Breast epithelium (tissue), 3 donors: ENCODE measurements around the gene SLC7A5.
"Not testable (repeated sequence)": the region's sequence is repeated elsewhere in the genome, so short reads cannot be mapped to it uniquely, and the experiment has no call there.

Experiments
- POLR2A ChIP-seq: fragments of 450-650 bp; IDR thresholded peaks from one replicate; pipeline ENCODE4 v1.6.1; 2016; ENCODE audit warnings: antibody characterized with exemption, mild to moderate bottlenecking, moderate library complexity
- TF ChIP-seq, protein P1 (sequence below), 3 donors: fragments of 450-650 bp; IDR thresholded peaks; one replicate each; pipeline ENCODE4 v1.5.1; 2016 to 2017; ENCODE audit warnings: antibody characterized with exemption in 3 of 3, mild to moderate bottlenecking in 3 of 3, moderate library complexity in 3 of 3

DNA sequence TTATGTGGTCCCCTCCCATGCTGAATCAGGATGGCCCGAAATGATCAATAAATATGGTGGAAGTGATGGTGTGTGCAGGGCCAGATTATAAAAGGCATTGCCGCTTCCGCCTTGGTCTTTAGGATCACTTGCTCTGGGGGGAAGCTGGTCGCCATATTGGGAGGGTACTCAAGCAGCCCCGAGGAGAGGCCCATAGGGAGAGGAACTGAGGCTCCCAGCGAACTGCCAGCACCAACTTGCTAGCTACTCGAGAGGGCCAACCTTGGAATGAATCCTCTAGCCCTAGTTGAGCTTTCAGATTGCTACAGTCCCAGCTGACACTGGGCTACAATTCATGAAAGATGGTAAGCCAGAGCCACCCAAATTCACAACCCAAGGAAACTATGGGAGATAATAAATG, 19.0 kb upstream of the SLC7A5 start:
- TF ChIP-seq, protein P1, sequence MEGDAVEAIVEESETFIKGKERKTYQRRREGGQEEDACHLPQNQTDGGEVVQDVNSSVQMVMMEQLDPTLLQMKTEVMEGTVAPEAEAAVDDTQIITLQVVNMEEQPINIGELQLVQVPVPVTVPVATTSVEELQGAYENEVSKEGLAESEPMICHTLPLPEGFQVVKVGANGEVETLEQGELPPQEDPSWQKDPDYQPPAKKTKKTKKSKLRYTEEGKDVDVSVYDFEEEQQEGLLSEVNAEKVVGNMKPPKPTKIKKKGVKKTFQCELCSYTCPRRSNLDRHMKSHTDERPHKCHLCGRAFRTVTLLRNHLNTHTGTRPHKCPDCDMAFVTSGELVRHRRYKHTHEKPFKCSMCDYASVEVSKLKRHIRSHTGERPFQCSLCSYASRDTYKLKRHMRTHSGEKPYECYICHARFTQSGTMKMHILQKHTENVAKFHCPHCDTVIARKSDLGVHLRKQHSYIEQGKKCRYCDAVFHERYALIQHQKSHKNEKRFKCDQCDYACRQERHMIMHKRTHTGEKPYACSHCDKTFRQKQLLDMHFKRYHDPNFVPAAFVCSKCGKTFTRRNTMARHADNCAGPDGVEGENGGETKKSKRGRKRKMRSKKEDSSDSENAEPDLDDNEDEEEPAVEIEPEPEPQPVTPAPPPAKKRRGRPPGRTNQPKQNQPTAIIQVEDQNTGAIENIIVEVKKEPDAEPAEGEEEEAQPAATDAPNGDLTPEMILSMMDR (IDR thresholded peaks at IDR 0.05) = not testable (repeated sequence)
- not testable (repeated sequence) for TF ChIP-seq POLR2A
